Left renal pelvis (tissue), 4 donors: Measurements from ENCODE around the gene SPCS1. TPM values are rescaled to one million over a fixed set of nuclear protein-coding genes. Genes with fewer than 3 reads are reported as not detected.

Source experiments
- DNase-seq, 4 donors: peaks; one replicate each; pipeline ENCODE4 v3.0.0-alpha.2; 2013; ENCODE audit warnings: low read depth in 4 of 4, low spot score in 3 of 4
- polyA plus RNA-seq, 4 donors: library from polyadenylated mRNA; unstranded; fragments of 120-200 nt; gene quantifications; one replicate each; pipeline ENCODE4 v1.2.1, GENCODE V29; 2013; ENCODE audit not compliant: insufficient read length in 4 of 4

Gene SPCS1
- polyA plus RNA-seq, 4 donors: 128 to 171 (median 160) TPM

DNA sequence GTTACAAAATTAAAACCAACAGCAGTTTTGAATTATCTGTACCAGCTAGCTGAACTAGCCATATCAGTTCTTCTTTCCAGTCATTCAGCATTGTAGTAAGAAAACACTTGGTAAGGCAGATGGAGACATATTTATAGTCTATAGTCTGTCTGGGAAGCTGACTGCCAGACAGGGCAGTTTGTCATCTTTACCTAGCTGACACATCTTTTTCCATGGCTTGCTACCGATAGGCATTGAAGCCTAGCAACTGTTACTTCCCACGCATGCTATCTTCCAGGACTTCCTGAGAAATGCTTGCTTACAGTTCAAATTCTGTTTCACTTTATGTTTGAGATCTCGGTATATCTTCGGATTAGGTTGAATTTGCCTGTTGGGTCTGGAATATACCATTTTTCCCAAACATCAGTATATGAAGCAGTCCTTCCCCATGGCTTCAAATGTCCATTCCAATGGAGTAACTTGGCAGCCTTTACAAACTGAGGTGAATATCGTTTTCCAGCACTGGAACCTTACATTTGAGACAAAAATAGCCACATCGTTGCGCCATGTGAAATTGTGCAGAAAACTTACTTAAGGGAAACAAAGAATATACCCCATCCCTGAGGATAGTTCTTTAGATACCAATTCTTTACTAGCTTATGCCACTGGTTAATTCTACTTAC is 11.2 kb upstream of the SPCS1 start:
- no peak for DNase-seq

DNA sequence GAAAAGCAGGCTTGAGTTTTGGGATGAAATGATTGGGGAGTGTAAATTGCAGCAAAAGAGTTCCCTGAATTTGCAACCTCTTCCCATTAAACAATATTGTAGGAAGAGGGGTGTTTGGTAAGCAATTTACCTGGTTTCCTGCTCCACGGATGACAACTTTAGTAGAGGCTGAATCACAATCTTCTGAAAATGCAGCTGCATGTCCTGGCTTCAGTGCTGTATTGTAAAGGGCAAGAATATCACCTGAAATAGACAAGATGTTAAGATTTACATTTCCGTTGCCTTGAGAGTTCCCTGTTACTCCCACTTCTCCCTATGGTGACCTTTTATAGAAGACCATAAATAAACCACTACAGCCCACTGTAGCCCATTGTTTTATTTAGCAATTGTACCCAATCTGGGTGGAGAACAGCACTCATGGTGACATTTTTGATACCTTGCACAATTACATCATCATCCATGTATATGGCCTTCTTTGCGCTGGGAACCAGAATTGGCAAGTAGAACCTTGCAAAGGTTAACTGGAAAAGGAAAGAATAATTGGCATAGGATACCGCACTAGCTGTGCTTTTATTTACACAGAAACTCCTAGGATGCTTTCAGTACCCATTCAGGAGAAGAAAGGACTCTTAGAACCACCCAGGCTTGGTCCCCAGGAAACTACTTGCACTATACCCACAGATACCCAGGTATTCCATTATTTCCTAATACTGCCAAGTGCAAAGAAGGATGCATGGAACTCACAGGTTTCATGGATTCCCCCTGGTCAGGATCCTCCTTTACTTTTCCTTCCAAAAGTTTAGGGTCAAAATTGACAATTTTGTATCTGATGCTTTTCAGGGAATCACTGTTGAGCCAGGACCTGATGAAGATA is 9.9 kb upstream of the SPCS1 start:
- DNase-seq: no peak

DNA sequence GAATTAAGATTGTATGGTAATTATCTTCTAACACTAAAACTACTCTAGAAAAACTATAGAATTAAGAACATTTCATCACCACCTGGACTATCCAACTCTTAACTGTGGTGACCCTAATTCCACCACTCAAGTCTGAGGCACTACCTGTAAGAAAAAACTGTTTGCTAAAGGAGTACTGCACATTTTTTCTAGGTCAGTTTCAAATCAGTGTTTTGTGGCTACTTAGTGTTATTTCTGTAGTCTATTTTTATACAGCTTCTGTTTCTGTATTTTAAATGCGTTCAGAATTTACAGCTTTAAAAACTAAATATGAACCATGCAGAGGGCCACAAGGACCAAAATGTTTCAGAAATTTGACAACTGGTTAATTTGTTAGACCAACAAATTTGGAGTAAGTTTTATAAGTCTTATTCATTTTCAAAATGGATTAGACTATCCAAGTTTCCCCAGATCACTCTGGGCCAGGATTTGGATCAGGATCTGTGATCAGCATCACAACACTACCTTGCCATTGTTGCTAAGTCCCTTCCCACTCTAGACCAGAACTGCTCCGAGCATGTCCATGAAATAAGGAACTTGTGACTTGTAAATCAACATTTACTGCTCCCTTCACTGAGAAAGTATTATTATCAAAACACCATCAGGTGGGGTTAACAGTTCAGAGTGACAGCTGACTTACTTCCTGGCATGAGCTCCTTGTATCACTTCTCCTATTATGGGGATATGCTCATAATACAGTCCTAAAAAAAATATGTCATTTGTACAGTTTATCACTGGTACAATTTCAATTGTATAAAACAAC is 8.9 kb upstream of the SPCS1 start:
- no peak for DNase-seq

DNA sequence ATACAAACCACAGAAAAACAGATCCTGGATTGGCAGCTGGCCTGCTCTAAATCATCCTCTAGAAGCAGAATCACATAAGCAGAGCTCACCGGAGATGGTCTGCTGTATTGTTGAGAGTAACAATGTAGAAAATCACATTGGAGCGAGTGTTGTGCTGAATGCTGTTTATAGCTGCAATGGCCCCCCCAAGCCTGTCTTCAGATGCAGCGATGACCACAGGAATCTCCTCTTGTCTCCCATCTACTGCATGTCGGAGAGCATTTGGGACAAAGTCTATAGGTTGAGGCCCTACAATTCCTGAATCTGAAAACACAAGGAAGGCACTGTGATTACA is 8.3 kb upstream of the SPCS1 start:
- DNase-seq: no peak

DNA sequence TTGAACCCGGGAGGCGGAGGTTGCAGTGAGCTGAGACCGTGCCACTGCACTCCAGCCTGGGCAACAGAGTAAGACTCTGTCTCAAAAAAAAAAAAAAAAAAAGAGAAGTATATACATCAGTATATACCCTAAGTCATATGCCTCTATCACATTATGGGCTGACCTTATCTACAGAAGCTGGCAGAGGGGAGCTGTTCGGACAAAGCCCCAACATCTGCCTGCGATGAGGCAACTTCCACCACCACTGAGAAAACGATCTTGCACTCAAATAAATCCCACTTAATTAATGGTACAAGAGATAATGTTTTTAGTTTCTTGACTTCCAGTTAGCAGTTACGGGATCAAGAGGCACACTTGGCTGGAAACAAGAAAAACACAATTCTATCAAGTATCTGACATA is 2.6 kb upstream of the SPCS1 start:
- DNase-seq: no peak

DNA sequence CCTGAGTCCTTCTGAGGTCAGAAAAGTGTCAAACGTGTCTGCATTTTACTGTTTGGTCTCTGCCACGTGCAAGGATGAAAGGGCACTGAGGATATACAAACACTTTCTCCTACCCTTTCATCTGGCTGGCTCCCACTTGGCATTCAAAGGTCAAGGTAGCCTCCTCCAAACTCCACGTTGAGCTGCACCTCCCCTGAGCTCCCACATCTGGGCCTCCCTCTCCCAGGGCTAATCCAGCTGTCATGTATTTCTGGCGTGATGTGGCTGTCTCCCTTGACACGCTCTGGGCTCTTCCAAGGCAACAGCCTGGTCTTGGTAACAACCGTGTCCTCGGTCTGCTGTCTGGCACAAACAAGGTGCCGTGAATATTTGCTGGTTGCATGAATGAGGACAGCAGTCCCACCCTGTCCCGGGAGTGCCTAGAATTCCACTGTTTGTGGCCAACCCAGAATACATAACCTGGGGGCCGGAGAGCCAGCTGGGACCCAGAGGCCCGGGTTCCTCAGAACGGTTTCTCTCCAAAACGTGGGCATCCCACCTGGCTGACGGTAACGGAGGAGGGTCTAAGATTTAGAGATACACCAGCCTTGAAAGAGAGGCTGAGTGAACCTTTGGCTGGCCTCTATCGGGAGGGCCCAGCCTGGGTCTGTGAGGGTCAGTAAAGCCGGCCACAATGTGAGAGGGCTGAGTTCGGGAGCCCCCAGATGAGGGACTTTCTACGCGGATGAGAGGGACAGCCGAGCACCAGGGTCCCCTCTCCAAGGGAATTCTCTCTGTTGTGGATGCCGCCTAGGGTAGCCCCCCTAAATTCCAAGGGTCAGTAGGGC is 1.1 kb upstream of the SPCS1 start:
- DNase-seq: no peak

DNA sequence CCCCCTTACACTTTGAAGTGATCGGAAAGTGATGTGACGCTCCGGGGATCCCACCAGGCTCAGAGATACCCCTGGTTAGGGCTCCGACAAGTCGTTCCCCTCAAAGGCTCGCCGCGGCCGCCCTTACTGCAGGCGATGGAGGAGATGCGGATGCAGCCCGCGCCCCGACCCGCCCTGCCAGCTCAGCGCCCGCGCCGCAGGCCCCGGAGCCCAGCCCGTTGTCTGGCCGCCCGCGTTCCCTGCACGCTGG is 543 bp upstream of the SPCS1 start:
- DNase-seq: no peak

DNA sequence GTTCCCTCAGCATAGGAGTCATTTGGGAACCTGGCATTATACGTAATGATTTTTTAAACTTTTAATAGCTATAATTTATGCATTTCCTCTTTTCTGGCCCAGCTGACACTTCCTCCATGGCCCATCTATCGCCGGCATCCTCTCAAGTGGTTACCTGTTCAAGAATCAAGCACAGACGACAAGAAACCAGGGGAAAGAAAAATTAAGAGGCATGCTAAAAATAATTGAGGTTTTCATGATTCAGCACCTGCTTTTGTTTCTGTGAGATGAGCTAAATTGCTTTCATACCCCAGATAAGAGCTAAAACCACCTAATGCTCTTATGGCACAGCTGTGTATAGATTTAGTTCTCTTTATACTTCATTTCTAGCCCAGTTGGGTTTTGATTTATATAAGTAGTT is 1.7 kb downstream of the SPCS1 start:
- DNase-seq: no peak

DNA sequence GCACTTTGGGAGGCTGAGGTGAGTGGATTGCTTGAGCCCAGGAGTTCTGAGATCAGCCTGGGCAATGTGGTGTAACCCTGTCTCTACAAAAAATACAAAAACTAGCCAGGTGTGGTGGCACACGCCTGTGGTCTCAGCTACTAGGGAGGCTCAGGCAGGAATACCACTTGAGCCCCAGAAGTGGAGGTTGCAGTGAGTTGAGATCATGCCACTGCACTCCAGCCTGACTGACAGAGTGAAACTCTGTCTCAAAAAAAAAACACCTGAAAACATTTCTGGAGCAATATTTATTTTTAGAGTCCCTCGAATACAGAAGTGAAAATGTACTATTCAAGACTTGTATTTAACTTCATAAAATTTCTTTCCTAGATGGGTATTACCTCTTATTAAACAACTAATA is 4.6 kb downstream of the SPCS1 start:
- no peak for DNase-seq

DNA sequence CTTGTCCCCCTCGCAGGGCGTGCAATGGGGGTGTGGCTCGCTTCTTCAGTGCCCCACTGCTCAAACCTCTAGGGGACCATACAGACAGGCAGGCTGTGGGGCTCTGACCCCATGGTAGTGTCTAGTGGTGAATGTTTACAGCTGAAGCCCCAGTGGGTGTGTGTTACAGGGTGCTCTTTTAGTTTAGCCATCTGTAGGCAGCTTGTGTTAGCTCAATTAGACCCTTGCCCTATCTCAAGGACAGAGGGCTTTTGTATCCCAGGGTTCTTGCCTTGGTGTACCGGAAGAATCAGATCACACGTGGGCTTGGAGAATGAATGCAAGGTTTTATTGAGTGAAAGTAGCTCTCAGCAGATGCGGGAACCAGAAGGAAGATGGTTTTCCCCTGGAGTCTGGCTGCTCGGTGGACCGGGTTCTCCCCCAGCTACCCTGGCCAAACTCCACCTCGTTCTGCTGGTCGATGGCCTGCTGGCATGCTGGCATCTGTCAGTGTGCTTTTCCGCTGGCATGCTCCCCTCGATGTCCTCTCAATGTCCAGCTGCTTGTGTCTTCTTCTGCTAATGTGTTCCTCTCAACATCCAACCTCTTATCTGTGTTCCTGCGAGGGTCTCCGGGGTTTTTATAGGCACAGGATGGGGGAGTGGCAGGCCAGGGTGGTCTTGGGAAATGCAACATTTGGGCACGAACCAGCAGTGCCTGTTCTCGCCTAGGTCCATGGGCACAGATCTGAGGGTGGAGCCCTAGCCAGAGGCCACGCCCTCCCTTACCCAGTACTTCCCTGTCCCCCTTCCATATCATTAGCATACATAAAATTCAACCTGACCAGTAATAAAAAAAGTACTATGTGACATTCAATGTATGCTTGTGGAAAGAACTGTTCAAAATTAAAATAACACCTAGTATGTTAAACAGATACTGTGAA is 6.6 kb downstream of the SPCS1 start:
- no peak for DNase-seq

DNA sequence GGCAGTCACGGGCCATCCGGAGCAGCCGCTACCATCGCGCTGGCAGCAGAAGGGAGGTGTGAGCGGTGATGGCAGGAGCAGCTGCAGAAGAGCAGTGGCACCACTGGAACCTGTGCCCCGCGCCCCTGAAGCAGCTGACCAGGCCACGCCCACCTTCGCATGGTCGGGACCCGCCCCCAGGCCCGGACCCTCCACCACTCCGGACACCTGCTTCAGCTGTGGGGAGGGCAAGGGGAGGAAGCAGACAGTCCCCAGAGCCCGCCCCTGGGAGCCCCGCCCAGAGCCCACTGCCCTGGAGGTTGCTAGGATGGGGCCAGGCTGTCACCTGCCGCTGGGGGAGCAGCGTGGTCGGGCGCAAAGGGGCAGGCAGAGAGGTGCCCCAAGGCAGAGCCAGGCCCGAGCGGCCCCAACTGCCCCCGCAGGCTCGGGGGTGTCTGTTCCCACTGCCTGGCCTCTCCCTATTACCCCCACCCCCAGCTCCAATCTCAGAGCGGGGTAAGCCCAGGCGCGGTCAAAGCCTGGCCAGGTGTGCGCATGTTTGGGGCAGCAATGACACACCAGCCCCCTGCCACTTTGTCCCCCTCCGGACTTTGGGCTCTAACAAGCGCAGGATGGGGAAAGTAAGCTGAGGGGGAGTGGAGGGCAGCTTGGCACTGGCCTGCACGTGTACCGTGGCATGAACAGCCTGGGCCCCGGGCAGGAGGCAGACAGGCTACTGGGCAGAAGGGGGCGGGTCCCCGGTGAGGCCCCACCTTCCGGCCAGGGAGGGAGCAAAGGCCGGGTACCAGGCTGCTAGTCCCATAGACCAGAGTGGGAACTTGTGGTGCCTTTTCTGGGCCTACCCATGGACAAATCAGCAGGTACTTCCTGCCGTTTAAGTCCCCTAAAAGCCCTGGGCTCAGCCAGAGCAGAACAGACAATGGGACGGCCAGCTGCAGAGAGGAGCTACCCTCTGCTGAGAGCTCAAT is 8.7 kb downstream of the SPCS1 start:
- no peak for DNase-seq

DNA sequence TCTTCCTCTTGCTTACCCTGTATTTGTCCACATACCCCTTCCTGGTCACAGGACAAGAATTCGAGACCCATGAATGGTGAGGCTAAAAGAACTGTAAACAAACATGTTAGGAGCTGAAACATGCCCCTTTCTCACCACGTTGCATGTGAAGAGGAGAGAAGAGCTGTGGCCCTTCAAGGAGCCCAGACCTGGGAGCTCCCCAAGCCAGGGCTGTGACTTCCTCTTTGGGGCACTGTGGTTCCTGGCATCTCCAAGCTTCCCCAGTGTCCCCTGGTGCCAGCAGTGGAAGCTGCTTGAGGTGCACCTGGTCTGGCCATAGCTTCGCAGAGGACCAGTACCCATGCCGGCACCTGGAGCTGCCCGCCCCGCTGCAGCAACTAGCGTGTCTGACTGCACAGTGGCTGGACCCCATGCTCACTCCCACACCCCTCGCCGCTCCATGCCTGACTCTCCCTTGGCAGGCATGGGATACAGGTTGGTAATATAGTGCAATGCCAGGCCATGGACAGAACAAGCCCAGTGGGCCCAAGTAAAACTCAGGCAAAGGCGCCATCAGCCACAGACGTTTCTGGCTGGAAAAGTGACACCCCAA is 9.9 kb downstream of the SPCS1 start:
- DNase-seq: no peak

DNA sequence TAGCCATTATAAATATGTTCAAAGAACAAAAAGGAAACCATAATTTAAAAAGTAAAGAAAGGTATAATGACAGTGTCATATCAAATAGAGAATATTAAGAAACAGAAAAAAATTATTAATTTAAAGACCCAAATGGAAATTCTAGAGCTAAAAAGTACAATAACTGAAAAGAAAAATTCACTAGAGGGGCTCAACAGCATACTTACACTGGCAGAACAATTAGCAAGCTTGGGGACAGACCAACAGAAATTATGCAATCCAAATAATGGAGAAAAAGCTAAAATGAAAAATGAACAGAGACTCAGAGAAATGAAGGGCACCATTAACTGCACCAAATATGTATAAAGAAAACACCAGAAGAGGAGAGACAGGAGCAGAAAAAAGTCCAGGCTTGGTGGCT is 13.7 kb downstream of the SPCS1 start:
- no peak for DNase-seq

DNA sequence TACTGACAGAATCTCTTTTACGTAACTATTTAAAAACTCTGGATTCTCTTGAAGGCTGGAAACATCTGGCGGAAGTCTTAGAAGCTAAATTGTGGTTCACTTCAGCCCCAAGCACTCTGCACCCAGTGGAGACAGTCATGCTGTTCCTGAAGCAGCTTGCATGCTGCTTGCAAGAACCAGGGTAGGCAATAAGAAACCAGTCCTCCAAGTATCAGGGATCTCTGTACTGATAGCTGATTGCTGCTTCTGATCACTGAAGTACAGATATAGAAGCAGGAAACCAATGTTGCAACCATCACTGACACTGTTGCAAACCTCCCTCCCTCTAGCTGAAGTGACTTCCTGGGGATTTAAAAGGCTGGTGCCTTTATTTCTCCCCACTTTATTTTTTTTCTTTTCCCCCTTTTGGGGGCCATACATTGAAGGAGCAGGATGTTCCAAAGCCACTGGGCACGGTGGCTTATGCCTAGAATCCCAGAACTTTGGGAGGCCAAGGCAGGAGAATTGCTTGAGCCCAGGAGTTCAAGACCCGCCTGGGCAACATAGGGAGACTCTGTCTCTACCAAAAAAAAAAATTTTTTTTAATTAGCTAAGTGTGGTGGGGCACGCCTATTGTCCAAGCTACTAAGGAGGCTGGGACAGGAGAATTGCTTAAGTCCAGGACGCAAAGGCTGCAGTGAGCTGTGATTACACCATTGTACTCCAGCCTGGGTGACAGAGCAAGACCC is 15.3 kb downstream of the SPCS1 start:
- no peak for DNase-seq

DNA sequence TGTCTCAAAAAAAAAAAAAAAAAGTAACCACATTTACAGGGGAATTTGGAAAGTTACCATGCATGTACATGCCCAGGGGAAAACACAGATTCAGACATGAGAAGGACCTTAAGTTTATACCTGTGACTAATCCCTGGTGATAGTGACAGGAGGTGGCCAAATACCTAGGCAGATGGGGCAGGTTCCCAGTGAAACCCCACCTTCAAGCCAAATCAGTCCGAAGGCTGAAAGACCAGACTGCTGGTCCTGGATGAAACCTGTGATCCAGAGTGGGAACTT is 15.8 kb downstream of the SPCS1 start:
- DNase-seq: no peak

DNA sequence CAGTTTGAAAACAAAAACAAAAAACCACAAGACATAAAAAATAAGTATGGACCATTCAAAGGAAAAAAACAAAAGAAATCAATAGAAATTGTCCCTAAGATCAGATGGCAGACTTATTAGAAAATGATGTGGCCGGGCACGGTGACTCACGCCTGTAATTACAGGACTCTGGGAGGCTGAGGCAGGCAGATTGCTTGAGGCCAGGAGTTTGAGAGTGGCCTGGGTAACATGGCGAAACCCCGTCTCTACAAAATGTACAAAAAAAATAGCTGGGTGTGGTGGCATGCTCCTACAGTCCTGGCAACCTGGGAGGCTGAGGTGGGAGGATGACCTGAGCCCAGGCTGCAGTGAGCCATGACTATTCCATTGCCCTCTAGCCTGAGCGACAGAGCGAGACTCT is 16.6 kb downstream of the SPCS1 start:
- DNase-seq: no peak

DNA sequence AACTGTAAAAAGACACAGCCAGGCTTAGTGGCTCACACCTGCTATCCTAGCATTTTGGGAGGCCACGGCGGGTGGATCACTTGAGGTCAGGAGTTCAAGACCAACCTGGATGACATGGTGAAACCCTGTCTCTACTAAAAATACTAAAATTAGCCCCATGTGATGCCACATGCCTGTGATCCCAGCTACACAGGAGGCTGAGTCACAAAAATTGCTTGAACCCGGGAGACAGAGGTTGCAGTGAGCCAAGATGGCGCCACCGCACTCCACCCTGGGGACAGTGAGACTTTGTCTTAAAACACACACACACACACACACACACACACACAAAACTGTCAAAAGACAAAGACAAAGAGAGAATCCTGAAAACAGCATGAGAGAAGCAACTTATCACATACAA is 18.0 kb downstream of the SPCS1 start:
- DNase-seq: no peak

DNA sequence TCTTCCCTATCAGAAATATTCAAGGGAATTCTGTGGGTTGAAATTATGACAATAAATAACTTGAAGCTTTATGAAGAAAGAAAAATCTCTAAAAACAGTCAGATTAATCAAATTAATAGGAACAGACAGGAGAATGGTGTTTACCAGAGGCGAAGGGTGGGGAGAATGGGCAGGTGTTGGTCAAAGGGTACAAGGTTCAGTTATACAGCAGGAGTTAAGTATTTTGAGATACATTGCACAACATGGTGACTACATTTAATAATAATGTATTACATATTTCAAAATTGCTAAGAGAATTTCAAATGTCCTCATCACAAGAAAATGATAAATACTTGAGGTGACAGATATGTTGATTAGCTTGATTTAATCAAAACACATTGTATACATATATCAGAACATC is 18.6 kb downstream of the SPCS1 start:
- DNase-seq: no peak
